ENCODE data around the gene IFIT1B. TPM values are rescaled to one million over a fixed set of nuclear protein-coding genes. Genes with fewer than 3 reads are reported as not detected.
"Not testable (repeated sequence)": the region's sequence is repeated elsewhere in the genome, so short reads cannot be mapped to it uniquely, and the experiment has no call there.

Gene IFIT1B
- total RNA-seq, 1 experiment from 2014 or later, result not detected

- not testable (repeated sequence) for DNase-seq (ENCODE audit: low spot score)
Measured at GRCh38 chr10:89412276-89412675, 34.4 kb downstream of the IFIT1B start.

GRCh38 chr10:89413398-89413912 lies 35.6 kb downstream of the IFIT1B start:
- DNase-seq (ENCODE audit: low spot score), result no peak

- peak; percentile 70 for DNase-seq (ENCODE audit: low spot score)
Measured at GRCh38 chr10:89414146-89414878, 36.5 kb downstream of the IFIT1B start, which contains the start of gene IFIT5. Gene IFIT5, plus strand, starts transcription at chr10:89414568. Its CDS starts 231 bp downstream, at chr10:89414799.

- peak; percentile 54 for DNase-seq (ENCODE audit: low spot score)
Measured at GRCh38 chr10:89414879-89415821, 37.3 kb downstream of the IFIT1B start.

- no peak for DNase-seq (ENCODE audit: low spot score)
Measured at GRCh38 chr10:89416465-89416864, 38.6 kb downstream of the IFIT1B start.

GRCh38 chr10:89419548-89419947 lies 41.7 kb downstream of the IFIT1B start:
- DNase-seq (ENCODE audit: low spot score), result no peak

GRCh38 chr10:89421018-89421476 lies 43.2 kb downstream of the IFIT1B start:
- no peak for DNase-seq (ENCODE audit: low spot score)

- no peak for DNase-seq (ENCODE audit: low spot score)
Measured at GRCh38 chr10:89425000-89425399, 47.1 kb downstream of the IFIT1B start.

GRCh38 chr10:89426230-89426868 lies 48.5 kb downstream of the IFIT1B start:
- peak; percentile 74 for DNase-seq (ENCODE audit: low spot score)

- no peak for DNase-seq (ENCODE audit: low spot score)
Measured at GRCh38 chr10:89427629-89428028, 49.8 kb downstream of the IFIT1B start.

- DNase-seq (ENCODE audit: low spot score), result no peak
Measured at GRCh38 chr10:89428877-89429276, 51.0 kb downstream of the IFIT1B start.

- peak; percentile 65 for DNase-seq (ENCODE audit: low spot score)
Measured at GRCh38 chr10:89431977-89432376, 54.1 kb downstream of the IFIT1B start.

Other genes starting within 250 kb of the IFIT1B start
- not detected in 2 replicates for gene CH25H, start 170.7 kb upstream of the IFIT1B start, total RNA-seq (2014; rRNA removed; shearing (Covaris generic))
- gene LIPA, start 126.3 kb upstream of the IFIT1B start, total RNA-seq (2014; rRNA removed; shearing (Covaris generic)), result 10.2 and 10.7 TPM in 2 replicates
- gene IFIT2, start 76.0 kb upstream of the IFIT1B start, total RNA-seq (2014; rRNA removed; shearing (Covaris generic)), result 1.7 and 4.0 TPM in 2 replicates
- 6.1 and 6.9 TPM in 2 replicates for gene IFIT3, start 50.1 kb upstream of the IFIT1B start, total RNA-seq (2014; rRNA removed; shearing (Covaris generic))
- 5.3 and 8.3 TPM in 2 replicates for gene IFIT1, start 14.6 kb downstream of the IFIT1B start, total RNA-seq (2014; rRNA removed; shearing (Covaris generic))
- gene IFIT5, start 36.5 kb downstream of the IFIT1B start, total RNA-seq (2014; rRNA removed; shearing (Covaris generic)), result 3.3 and 6.0 TPM in 2 replicates
- gene SLC16A12, start 157.5 kb downstream of the IFIT1B start, total RNA-seq (2014; rRNA removed; shearing (Covaris generic)), result 0.03 and 0.18 TPM in 2 replicates

Data from HT-29 (cell line).